HG03025 (cell line): ENCODE data around the gene PBOV1.
"Not testable (repeated sequence)": the region's sequence is repeated elsewhere in the genome, so short reads cannot be mapped to it uniquely, and the experiment has no call there.

Source experiments
- ATAC-seq: cut with Tn5 transposase; IDR thresholded peaks from one replicate; pipeline ENCODE4 v1.9.1; 2021; ENCODE audit warnings: mild to moderate bottlenecking, moderate library complexity; ENCODE audit not compliant: unreplicated experiment, low FRiP score

Gene PBOV1

GRCh38 chr6:138239774-138240173, 21.5 kb upstream of the PBOV1 start:
- no peak for ATAC-seq

- no peak for ATAC-seq
These were observed 20.1 kb upstream of the PBOV1 start for GRCh38 chr6:138238368-138238767.

GRCh38 chr6:138237463-138237862, 19.2 kb upstream of the PBOV1 start:
- ATAC-seq: no peak

- ATAC-seq: no peak
These were observed 17.4 kb upstream of the PBOV1 start for GRCh38 chr6:138235693-138236092.

- ATAC-seq: no peak
These were observed 16.9 kb upstream of the PBOV1 start for GRCh38 chr6:138235205-138235604.

- ATAC-seq: no peak
These were observed 16.1 kb upstream of the PBOV1 start for GRCh38 chr6:138234363-138234762.

- no peak for ATAC-seq
These were observed 13.1 kb upstream of the PBOV1 start for GRCh38 chr6:138231381-138231886.

GRCh38 chr6:138230759-138231380, 12.6 kb upstream of the PBOV1 start:
- ATAC-seq: no peak

GRCh38 chr6:138230221-138230620, 11.9 kb upstream of the PBOV1 start:
- ATAC-seq: no peak

- ATAC-seq: no peak
These were observed 11.4 kb upstream of the PBOV1 start for GRCh38 chr6:138229663-138230179.

- no peak for ATAC-seq
These were observed 10.8 kb upstream of the PBOV1 start for GRCh38 chr6:138229072-138229471.

- ATAC-seq: no peak
These were observed 9.1 kb upstream of the PBOV1 start for GRCh38 chr6:138227316-138227781.

- no peak for ATAC-seq
These were observed 8.5 kb upstream of the PBOV1 start for GRCh38 chr6:138226700-138227315.

GRCh38 chr6:138225953-138226352, 7.7 kb upstream of the PBOV1 start:
- no peak for ATAC-seq

GRCh38 chr6:138222901-138223546, 4.7 kb upstream of the PBOV1 start:
- ATAC-seq: no peak

GRCh38 chr6:138219901-138220300, 1.6 kb upstream of the PBOV1 start:
- ATAC-seq: no peak

GRCh38 chr6:138219398-138219797, 1.1 kb upstream of the PBOV1 start:
- ATAC-seq: no peak

- no peak for ATAC-seq
These were observed 3.1 kb downstream of the PBOV1 start for GRCh38 chr6:138215093-138215782.

- ATAC-seq: not testable (repeated sequence)
These were observed 5.8 kb downstream of the PBOV1 start for GRCh38 chr6:138212530-138212929.

- no peak for ATAC-seq
These were observed 6.7 kb downstream of the PBOV1 start for GRCh38 chr6:138211601-138212000.

GRCh38 chr6:138211048-138211581, 7.2 kb downstream of the PBOV1 start:
- ATAC-seq: no peak
